Stimulated activated CD4-positive, alpha-beta T cell treated with anti-CD3 and anti-CD28 coated beads, Interleukin-4, amount 100 ng/mL, for 4 hours (primary cell): ENCODE measurements around the gene THSD8.
A peak's percentile ranks its signal among the peaks of the same experiment; 100 is the strongest.
"Not testable (repeated sequence)": the region's sequence is repeated elsewhere in the genome, so short reads cannot be mapped to it uniquely, and the experiment has no call there.

Experiments used
- DNase-seq, 2 experiments: peaks; one replicate each; pipeline ENCODE4 v3.0.0-alpha.2; 2020

The THSD8 gene

GRCh38 chr19:12833738-12834565, 32.1 kb downstream of the THSD8 start:
- DNase-seq: peak in 1 of 2 experiments; percentile 46

- DNase-seq: no peak
These were observed 32.7 kb downstream of the THSD8 start, which contains the start of gene RTBDN for GRCh38 chr19:12834566-12834943. RTBDN (minus strand) TSS chr19:12834579; CDS start chr19:12829979, 4,600 bp downstream.

GRCh38 chr19:12834976-12835757, 33.3 kb downstream of the THSD8 start:
- no peak for DNase-seq

GRCh38 chr19:12836529-12836863, 34.6 kb downstream of the THSD8 start:
- DNase-seq: no peak

GRCh38 chr19:12837225-12837624, 35.4 kb downstream of the THSD8 start:
- DNase-seq: no peak

GRCh38 chr19:12838182-12838885, 36.5 kb downstream of the THSD8 start, which contains the start of gene MAST1:
MAST1 (plus strand) TSS chr19:12838515; CDS start chr19:12838573, 58 bp downstream.
- DNase-seq: peak in 1 of 2 experiments; percentile 50

GRCh38 chr19:12838886-12839756, 37.3 kb downstream of the THSD8 start:
- DNase-seq: no peak

- DNase-seq: no peak
These were observed 38.5 kb downstream of the THSD8 start for GRCh38 chr19:12840091-12841079.

GRCh38 chr19:12841094-12841493, 39.2 kb downstream of the THSD8 start:
- DNase-seq: no peak

- no peak for DNase-seq
These were observed 40.6 kb downstream of the THSD8 start for GRCh38 chr19:12842511-12842910.

GRCh38 chr19:12843328-12843727, 41.5 kb downstream of the THSD8 start:
- DNase-seq: no peak

GRCh38 chr19:12843999-12844732, 42.3 kb downstream of the THSD8 start:
- no peak for DNase-seq

GRCh38 chr19:12846613-12847012, 44.7 kb downstream of the THSD8 start:
- DNase-seq: not testable (repeated sequence)

GRCh38 chr19:12847159-12848139, 45.6 kb downstream of the THSD8 start:
- peak; percentile 82 to 87 for DNase-seq
